Left ventricle myocardium inferior (tissue), 1 donor: ENCODE results near the gene AFAP1L2. TPM values are rescaled to one million over a fixed set of nuclear protein-coding genes. Genes with fewer than 3 reads are reported as not detected.
A peak's percentile ranks its signal among the peaks of the same experiment; 100 is the strongest.
"Not testable (repeated sequence)": the region's sequence is repeated elsewhere in the genome, so short reads cannot be mapped to it uniquely, and the experiment has no call there.

Source experiments
- DNase-seq: peaks from one replicate; pipeline ENCODE4 v3.0.0-alpha.2; 2020
- H3K27ac ChIP-seq: fragments of 200-600 bp; replicated peaks from 2 replicates; pipeline ENCODE4 v1.8.0; 2021
- H3K27me3 ChIP-seq: fragments of 200-600 bp; 2 replicates; pipeline ENCODE4 v1.8.0; 2021; ENCODE audit warnings: low read depth
- H3K36me3 ChIP-seq: fragments of 200-600 bp; 2 replicates; pipeline ENCODE4 v1.8.0; 2021
- H3K4me1 ChIP-seq: fragments of 200-600 bp; 2 replicates; pipeline ENCODE4 v1.8.0; 2021
- H3K4me3 ChIP-seq: fragments of 200-600 bp; 2 replicates; pipeline ENCODE4 v1.8.0; 2021; ENCODE audit warnings: mild to moderate bottlenecking, moderate library complexity
- H3K9me3 ChIP-seq: fragments of 200-600 bp; replicated peaks from 2 replicates; pipeline ENCODE4 v1.8.0; 2021
- CTCF ChIP-seq: fragments of 200-600 bp; IDR thresholded peaks from 2 replicates; pipeline ENCODE4 v1.8.0; 2021; ENCODE audit warnings: antibody characterized with exemption, mild to moderate bottlenecking, borderline replicate concordance
- intact Hi-C: fragments of 100-400 bp; cut with micrococcal nuclease; formaldehyde crosslinking; loops from one replicate; pipeline ENCODE4 v1.11.0; 2022
- total RNA-seq: library from RNA; stranded (reverse); fragmentation: NEBNext Ultra II Directional; extraction: Animal tissue kit (Norgen Biotek cat#: 25700); gene quantifications from one replicate; pipeline ENCODE4 v1.2.1, GENCODE V29; 2021
- donor health status: DM: no; HTN: yes; CAD: no; lungs with severe emphysema.

The AFAP1L2 gene
- total RNA-seq, 1 donor from 2014 or later: 7.0 TPM

GRCh38 chr10:114350751-114351150, 53.6 kb downstream of the AFAP1L2 start:
- no peak for DNase-seq
- Histone ChIP-seq H3K4me1 (peaks cover 18% of the 10 kb centered on the region), H3K27ac (peak overlapping the region; percentile 43)

GRCh38 chr10:114349522-114350215, 54.6 kb downstream of the AFAP1L2 start:
- Histone ChIP-seq H3K4me1 (peaks cover 18% of the 10 kb centered on the region), H3K4me3 (no peak overlapping the region), H3K9me3 (no peaks in the 10 kb centered on the region), H3K27me3 (peaks cover 18% of the 10 kb centered on the region), H3K27ac (peak overlapping the region; percentile 43), H3K36me3 (no peaks in the 10 kb centered on the region)
- no peak for TF ChIP-seq CTCF
- intact Hi-C loops: no loop called here
- no peak for DNase-seq

More at GRCh38 chr10:114350751-114351150, 53.6 kb downstream of the AFAP1L2 start:
- Histone ChIP-seq H3K27me3 (peaks cover 10% of the 10 kb centered on the region), H3K4me3 (no peak overlapping the region), H3K36me3 (no peaks in the 10 kb centered on the region), H3K9me3 (no peaks in the 10 kb centered on the region)
- intact Hi-C loops: no loop called here
- no peak for TF ChIP-seq CTCF

- Histone ChIP-seq H3K27me3 (peaks cover 21% of the 10 kb centered on the region), H3K4me1 (peaks cover 24% of the 10 kb centered on the region)
- DNase-seq, H3K4me3 ChIP-seq, H3K9me3 ChIP-seq, H3K36me3 ChIP-seq, intact Hi-C loops, H3K27ac ChIP-seq: not testable (repeated sequence)
Measured at GRCh38 chr10:114349071-114349470, 55.2 kb downstream of the AFAP1L2 start.

- no peak for DNase-seq
- Histone ChIP-seq H3K36me3 (no peaks in the 10 kb centered on the region), H3K27me3 (peaks cover 24% of the 10 kb centered on the region), H3K4me3 (no peak overlapping the region), H3K4me1 (peaks cover 31% of the 10 kb centered on the region), H3K27ac (peak overlapping the region; percentile 39), H3K9me3 (no peaks in the 10 kb centered on the region)
- no peak for TF ChIP-seq CTCF
- intact Hi-C loops: no loop called here
Measured at GRCh38 chr10:114347791-114348190, 56.5 kb downstream of the AFAP1L2 start.

GRCh38 chr10:114347241-114347640, 57.1 kb downstream of the AFAP1L2 start:
- intact Hi-C loops: no loop called here
- TF ChIP-seq CTCF: no peak
- Histone ChIP-seq H3K27me3 (peaks cover 29% of the 10 kb centered on the region), H3K36me3 (no peaks in the 10 kb centered on the region), H3K4me3 (no peak overlapping the region), H3K9me3 (no peaks in the 10 kb centered on the region), H3K27ac (peak overlapping the region; percentile 39), H3K4me1 (peaks cover 31% of the 10 kb centered on the region)
- DNase-seq: no peak

GRCh38 chr10:114346176-114347031, 57.9 kb downstream of the AFAP1L2 start:
- Histone ChIP-seq H3K4me3 (no peak overlapping the region), H3K9me3 (no peaks in the 10 kb centered on the region), H3K27ac (peak overlapping the region; percentile 39), H3K4me1 (peaks cover 31% of the 10 kb centered on the region), H3K27me3 (peaks cover 27% of the 10 kb centered on the region), H3K36me3 (no peaks in the 10 kb centered on the region)
- intact Hi-C loops: no loop called here
- DNase-seq: no peak
- TF ChIP-seq CTCF: no peak
